Lower leg skin (tissue), 3 donors: Measurements from ENCODE around the gene SMPD3.

Experiments
- CTCF ChIP-seq, 3 donors: fragments of 450-650 bp; IDR thresholded peaks; one replicate each; pipeline ENCODE4 v1.5.1; 2016; ENCODE audit warnings: antibody characterized with exemption in 3 of 3, mild to moderate bottlenecking in 3 of 3, moderate library complexity in 2 of 3
- POLR2A ChIP-seq, 2 donors: fragments of 450-650 bp; IDR thresholded peaks; one replicate each; pipeline ENCODE4 v1.6.1; 2016 to 2017; ENCODE audit warnings: antibody characterized with exemption in 2 of 2, mild to moderate bottlenecking in 1 of 2, moderate library complexity in 1 of 2

GRCh38 chr16:68470461-68471150, 22.3 kb upstream of the SMPD3 start:
- no peak for TF ChIP-seq CTCF (IDR thresholded peaks at IDR 0.05)
- TF ChIP-seq POLR2A (IDR thresholded peaks at IDR 0.05), result no peak
